Measurements from ENCODE around the gene SSBP3. TPM values are rescaled to one million over a fixed set of nuclear protein-coding genes. Genes with fewer than 3 reads are reported as not detected.

Gene SSBP3
- total and polyA plus RNA-seq, 9 of the 15 experiments (the other 6 are each of a cell fraction or from before 2014, with no cell fraction given): 8.7 to 108 (median 33.8) TPM

DNA sequence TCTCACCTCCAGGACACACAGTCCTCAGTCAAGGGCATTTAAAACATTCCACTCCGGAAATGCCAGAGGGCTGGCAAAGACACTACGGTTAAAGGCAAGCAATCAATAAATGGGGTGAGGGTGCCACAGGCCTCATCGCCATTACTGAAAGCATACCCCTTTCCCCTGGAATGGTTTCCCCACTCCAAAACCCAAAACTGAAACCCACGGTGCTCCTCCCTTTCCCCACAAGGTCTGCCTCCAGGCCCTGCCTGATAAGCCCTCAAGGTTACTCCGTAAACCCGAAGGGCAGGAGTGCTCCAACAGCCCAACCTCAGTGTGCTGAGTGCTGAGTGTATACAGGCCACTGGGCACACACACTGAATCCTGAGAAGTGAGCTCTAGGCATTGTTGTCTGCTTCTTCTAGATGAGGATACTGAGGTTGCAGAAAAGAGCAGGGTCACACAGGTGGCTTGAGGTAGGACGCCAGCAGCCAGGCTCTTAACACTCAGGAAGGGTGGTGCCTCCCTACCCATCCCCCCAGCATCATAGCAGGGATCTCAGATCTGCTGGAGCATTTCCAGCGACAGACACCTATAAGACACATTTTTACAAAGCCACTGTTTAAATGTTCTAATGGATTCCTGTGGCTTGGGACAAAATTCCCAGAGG is 29.0 kb downstream of the SSBP3 start (continued):
- TF ChIP-seq, protein P1, sequence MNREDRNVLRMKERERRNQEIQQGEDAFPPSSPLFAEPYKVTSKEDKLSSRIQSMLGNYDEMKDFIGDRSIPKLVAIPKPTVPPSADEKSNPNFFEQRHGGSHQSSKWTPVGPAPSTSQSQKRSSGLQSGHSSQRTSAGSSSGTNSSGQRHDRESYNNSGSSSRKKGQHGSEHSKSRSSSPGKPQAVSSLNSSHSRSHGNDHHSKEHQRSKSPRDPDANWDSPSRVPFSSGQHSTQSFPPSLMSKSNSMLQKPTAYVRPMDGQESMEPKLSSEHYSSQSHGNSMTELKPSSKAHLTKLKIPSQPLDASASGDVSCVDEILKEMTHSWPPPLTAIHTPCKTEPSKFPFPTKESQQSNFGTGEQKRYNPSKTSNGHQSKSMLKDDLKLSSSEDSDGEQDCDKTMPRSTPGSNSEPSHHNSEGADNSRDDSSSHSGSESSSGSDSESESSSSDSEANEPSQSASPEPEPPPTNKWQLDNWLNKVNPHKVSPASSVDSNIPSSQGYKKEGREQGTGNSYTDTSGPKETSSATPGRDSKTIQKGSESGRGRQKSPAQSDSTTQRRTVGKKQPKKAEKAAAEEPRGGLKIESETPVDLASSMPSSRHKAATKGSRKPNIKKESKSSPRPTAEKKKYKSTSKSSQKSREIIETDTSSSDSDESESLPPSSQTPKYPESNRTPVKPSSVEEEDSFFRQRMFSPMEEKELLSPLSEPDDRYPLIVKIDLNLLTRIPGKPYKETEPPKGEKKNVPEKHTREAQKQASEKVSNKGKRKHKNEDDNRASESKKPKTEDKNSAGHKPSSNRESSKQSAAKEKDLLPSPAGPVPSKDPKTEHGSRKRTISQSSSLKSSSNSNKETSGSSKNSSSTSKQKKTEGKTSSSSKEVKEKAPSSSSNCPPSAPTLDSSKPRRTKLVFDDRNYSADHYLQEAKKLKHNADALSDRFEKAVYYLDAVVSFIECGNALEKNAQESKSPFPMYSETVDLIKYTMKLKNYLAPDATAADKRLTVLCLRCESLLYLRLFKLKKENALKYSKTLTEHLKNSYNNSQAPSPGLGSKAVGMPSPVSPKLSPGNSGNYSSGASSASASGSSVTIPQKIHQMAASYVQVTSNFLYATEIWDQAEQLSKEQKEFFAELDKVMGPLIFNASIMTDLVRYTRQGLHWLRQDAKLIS (CRISPR knock-in tag; IDR thresholded peaks at IDR 0.05): no peak
- TF ChIP-seq, protein P2, sequence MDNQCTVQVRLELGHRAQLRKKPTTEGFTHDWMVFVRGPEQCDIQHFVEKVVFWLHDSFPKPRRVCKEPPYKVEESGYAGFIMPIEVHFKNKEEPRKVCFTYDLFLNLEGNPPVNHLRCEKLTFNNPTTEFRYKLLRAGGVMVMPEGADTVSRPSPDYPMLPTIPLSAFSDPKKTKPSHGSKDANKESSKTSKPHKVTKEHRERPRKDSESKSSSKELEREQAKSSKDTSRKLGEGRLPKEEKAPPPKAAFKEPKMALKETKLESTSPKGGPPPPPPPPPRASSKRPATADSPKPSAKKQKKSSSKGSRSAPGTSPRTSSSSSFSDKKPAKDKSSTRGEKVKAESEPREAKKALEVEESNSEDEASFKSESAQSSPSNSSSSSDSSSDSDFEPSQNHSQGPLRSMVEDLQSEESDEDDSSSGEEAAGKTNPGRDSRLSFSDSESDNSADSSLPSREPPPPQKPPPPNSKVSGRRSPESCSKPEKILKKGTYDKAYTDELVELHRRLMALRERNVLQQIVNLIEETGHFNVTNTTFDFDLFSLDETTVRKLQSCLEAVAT (IDR thresholded peaks at IDR 0.05): peak in 1 of 2 experiments; percentile 63; a peak in 2 of 4 replicates
- TF ChIP-seq, protein P3, sequence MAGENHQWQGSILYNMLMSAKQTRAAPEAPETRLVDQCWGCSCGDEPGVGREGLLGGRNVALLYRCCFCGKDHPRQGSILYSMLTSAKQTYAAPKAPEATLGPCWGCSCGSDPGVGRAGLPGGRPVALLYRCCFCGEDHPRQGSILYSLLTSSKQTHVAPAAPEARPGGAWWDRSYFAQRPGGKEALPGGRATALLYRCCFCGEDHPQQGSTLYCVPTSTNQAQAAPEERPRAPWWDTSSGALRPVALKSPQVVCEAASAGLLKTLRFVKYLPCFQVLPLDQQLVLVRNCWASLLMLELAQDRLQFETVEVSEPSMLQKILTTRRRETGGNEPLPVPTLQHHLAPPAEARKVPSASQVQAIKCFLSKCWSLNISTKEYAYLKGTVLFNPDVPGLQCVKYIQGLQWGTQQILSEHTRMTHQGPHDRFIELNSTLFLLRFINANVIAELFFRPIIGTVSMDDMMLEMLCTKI (IDR thresholded peaks at IDR 0.05; ENCODE audit: partially characterized antibody): no peak
- TF ChIP-seq NFRKB (IDR thresholded peaks at IDR 0.05; ENCODE audit: low read depth): peak; percentile 70; the same call in 1 of the 2 replicates
- 0 out of 2 replicates have a peak, but pooled peaks have one; percentile 29 for TF ChIP-seq MTA1 (IDR thresholded peaks at IDR 0.05; ENCODE audit: borderline replicate concordance)
- TF ChIP-seq MED1 (CRISPR knock-in tag; IDR thresholded peaks at IDR 0.05; ENCODE audit: borderline replicate concordance): no peak
- peak; percentile 54; the same call in 1 of the 2 replicates for TF ChIP-seq LCOR (CRISPR knock-in tag; IDR thresholded peaks at IDR 0.05)
- TF ChIP-seq ZKSCAN1 (IDR thresholded peaks at IDR 0.05; ENCODE audit: low read depth, low read length): 0 out of 2 replicates have a peak, but pooled peaks have one; percentile 45
- TF ChIP-seq SRF (CRISPR knock-in tag; IDR thresholded peaks at IDR 0.05): peak in 1 of 2 experiments; percentile 41; a peak in 1 of 4 replicates
- no peak for TF ChIP-seq NR4A1 (CRISPR knock-in tag; IDR thresholded peaks at IDR 0.05)
- TF ChIP-seq NR4A1 (tag; IDR thresholded peaks at IDR 0.05): peak; percentile 64; the same call in 1 of the 2 replicates
- peak; percentile 86 for TF ChIP-seq FOSL1 (tag; conservative IDR thresholded peaks at IDR 0.05)
- peak; percentile 72; the same call in 1 of the 2 replicates for TF ChIP-seq ZNF766 (CRISPR knock-in tag; conservative IDR thresholded peaks at IDR 0.05)
- no peak for TF ChIP-seq NFE2 (IDR thresholded peaks at IDR 0.05; ENCODE audit: low read depth)
- peak; percentile 93 for TF ChIP-seq DPF2 (IDR thresholded peaks at IDR 0.05)
- TF ChIP-seq MTA2 (IDR thresholded peaks at IDR 0.05; ENCODE audit: low read depth): peak; percentile 51
- TF ChIP-seq TARDBP (IDR thresholded peaks at IDR 0.05): no peak
- TF ChIP-seq SMAD1 (IDR thresholded peaks at IDR 0.05; ENCODE audit: low read depth, low read length, partially characterized antibody): peak; percentile 23
- peak; percentile 54; the same call in 1 of the 2 replicates for TF ChIP-seq GTF2F1 (IDR thresholded peaks at IDR 0.05; ENCODE audit: low read depth, low read length)
- TF ChIP-seq ZNF668 (CRISPR knock-in tag; IDR thresholded peaks at IDR 0.05): no peak
- TF ChIP-seq, protein P4, sequence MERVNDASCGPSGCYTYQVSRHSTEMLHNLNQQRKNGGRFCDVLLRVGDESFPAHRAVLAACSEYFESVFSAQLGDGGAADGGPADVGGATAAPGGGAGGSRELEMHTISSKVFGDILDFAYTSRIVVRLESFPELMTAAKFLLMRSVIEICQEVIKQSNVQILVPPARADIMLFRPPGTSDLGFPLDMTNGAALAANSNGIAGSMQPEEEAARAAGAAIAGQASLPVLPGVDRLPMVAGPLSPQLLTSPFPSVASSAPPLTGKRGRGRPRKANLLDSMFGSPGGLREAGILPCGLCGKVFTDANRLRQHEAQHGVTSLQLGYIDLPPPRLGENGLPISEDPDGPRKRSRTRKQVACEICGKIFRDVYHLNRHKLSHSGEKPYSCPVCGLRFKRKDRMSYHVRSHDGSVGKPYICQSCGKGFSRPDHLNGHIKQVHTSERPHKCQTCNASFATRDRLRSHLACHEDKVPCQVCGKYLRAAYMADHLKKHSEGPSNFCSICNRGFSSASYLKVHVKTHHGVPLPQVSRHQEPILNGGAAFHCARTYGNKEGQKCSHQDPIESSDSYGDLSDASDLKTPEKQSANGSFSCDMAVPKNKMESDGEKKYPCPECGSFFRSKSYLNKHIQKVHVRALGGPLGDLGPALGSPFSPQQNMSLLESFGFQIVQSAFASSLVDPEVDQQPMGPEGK (CRISPR knock-in tag; IDR thresholded peaks at IDR 0.05; ENCODE audit: borderline replicate concordance): no peak
